Stimulated activated CD4-positive, alpha-beta T cell treated with anti-CD3 and anti-CD28 coated beads, Interleukin-1b, Interleukin-23, amount 100 ng/mL, for 24 hours (primary cell): Measurements from ENCODE around the gene AGPAT3.
"Not testable (repeated sequence)": the region's sequence is repeated elsewhere in the genome, so short reads cannot be mapped to it uniquely, and the experiment has no call there.

ENCODE experiments used
- DNase-seq, 4 experiments: peaks; one replicate each; pipeline ENCODE4 v3.0.0-alpha.2; 2020; ENCODE audit warnings: low read depth in 4 of 4, low spot score in 1 of 4

Gene AGPAT3, protein sequence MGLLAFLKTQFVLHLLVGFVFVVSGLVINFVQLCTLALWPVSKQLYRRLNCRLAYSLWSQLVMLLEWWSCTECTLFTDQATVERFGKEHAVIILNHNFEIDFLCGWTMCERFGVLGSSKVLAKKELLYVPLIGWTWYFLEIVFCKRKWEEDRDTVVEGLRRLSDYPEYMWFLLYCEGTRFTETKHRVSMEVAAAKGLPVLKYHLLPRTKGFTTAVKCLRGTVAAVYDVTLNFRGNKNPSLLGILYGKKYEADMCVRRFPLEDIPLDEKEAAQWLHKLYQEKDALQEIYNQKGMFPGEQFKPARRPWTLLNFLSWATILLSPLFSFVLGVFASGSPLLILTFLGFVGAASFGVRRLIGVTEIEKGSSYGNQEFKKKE

DNA sequence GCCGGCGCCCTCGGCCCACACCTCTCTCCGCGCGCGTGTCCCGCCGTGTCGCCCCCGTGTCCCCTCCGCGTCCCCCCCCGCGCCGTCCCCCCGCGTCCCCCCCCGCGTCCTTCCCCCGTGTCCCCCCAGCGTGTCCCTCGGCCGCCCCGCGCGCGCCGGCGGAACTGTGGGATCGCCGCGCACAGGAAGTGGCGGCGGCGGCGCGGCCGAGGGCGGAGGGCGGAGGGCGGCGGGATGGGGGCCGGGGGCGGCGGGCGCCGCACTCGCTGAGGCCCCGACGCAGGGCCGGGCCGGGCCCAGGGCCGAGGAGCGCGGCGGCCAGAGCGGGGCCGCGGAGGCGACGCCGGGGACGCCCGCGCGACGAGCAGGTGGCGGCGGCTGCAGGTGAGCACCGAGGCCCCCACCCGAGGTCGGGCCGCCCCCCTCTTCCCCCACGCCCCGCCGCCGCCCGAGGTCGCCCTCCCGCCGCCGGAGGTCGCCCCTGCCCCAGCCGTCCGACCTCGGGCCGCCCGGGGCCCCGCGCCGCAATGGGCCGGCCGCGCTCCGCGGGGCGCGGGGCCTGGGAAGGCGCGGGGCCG lies at the start of gene AGPAT3:
Gene AGPAT3 (plus strand): TSS at position 262 of the 578 bp plus-strand sequence. CDS start 94,459 bp downstream, outside the sequence.
- DNase-seq, result peak in 1 of 4 experiments; percentile 14

DNA sequence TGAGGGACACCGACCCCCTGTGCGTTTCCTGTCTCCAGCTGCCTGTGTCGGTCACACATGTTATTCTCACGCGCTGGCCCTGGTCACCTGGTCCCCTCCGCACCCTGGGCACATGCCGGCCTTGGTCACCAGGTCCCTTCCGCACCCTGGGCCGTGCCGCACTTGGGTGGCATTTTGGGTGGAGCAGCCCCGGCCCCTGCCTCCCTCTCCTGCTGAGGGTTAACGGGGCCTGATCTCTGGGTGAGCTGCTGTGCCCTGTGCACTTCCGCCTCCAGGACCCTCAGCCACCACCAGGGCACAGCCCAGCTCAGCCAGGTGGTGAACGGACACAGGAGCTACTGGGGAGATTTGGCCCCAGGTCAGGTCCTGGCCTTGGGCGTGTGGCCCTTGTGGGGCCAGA lies 49.0 kb upstream of the AGPAT3 start:
- no peak for DNase-seq

DNA sequence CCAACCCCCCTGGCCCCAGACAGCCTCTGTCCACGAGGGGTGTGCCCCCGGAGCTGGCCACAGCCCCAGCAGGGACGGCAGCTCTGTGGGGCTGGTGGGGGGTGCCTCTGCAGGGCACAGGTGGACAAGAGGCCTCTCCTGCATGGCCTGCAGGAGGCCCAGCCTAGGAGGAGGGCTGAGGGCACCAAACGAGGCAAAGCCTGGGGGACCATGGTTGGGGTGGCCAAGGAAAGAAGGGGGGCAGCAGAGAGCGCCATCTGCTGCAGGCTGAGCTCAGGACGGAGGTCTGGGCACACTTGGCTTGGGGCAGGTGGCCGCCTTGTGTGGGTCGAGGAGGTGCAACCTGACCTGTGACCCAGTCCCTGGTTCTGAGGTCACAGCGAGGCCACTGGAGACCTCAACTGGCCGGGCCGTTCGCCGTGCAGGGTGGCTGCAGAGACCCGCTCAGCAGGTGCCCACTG lies 48.4 kb upstream of the AGPAT3 start:
- DNase-seq, result no peak

DNA sequence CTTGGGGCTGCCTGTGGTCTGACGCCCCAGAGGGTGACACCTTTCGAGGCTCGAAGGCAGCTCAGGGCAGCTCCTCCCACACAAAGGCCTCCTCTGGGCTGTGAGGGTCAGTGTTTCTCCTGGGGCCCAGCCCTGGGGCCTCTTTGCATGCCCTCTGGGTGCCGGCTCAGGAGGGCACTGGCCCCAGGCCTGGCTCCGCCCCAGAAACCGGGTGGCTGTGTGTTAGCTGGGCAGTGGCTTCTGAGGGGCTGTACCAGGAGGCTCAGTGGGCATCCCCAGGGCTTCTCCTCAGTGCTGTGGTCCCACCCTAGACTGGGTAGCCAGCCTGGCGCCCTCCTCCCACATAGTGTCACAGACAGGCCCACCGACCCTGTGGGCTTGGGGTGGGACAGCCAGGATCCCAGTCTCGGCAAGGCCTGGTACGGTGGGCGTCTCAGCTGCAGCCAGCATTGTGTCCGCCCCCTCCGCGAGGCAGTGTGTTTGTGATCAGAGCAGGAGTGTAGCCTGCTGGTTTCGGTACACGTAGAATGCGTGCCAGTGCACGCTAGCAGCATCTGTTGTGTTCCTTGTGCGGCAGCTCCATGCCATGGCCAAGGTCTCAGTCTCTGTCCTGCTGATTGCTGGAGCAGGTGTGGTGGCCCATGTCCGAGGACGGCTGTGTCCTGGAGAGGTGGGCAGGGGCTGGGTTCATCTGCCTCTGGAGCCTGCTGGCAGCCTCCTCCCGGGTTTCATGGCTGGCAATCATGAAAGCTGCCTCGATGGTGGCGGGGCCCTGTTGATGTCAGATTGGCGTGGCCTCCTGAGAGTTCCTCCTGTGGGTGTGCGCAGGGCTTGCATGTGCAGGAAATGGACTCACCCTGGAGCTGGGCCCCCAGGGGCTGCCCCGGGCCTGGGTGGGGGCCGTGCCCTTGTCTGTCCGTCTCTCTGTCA lies 47.6 kb upstream of the AGPAT3 start:
- no peak for DNase-seq

DNA sequence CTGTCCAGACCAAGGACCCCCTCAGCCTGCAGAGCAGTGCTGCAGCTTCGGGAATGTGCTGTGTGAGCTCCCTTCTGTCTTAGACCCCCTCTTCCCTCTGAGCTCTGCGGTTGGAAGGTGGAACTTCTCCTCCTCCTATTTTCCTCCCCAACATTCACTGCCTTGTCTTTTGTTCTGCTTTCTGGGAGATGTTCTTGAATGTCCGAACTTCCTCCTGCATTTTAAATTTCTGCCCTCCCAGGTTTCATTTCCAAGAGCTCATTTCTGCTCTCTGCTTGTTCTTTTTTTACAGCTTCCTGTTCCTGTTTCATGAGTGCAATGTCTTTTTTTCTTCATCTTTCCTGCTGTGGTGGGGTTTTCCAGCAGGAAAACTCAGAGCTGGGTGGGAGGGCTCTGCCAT lies 46.3 kb upstream of the AGPAT3 start:
- DNase-seq, result no peak

DNA sequence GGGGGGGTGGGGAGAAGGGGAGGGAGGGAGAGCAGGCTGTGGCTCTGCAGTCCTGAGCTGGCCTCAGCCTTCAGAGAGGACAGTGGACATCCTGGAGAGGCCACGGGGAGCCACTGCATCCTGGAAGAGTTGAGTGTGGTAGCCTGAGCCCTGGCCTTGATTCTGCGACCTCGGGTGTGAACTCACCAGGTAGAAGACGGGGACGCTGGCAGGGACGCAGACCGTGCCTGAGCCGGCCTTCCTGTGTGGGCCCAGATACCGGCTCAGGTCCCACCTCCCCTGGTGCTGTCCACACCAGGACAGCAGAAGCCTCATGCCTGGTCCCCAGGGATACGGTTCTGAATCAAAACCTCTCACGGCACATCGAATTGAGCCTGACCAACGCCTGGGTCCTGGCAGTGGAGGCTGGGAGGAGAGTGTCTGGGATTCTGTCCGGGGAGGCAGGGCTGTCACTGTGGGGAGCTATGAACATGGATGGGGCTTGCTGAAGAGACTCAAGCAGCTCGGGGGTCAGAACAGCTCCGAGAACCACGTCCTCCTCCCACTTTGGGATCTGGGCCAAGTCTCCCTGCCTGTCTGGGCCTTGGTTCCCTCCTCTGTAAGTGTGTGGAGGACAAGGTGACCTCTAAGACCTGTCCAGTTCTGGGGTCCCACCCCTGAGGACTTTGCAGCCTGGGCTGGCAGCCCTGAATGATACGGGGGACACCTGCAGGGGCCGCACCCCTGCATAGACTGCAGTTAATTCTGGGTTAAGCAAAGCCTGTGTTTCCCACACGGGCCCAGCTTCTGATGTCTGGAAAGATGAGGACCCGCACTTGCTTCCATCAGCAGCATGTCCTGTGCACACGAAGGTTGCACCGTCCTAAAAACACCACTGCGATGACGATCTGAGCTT lies 45.3 kb upstream of the AGPAT3 start:
- DNase-seq, result no peak

DNA sequence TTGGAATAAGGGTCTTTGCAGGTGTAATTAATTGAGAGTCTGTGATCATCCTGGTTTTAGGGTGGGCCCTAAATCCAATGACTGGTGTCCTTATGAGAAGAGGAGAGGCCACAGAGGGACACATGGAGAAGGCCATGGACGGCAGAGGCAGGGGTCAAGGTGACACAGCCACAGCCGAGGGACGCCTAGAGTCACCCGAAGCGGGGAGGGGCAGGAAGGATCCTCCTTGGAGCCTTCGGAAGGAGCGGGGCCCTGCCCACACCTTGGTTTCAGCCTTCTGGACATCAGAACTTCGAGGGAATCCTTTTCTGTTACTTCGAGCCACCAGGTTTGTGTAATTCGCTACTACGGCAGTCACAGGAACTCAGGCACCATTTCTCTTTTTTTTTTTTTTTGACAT lies 44.6 kb upstream of the AGPAT3 start:
- DNase-seq, result no peak

DNA sequence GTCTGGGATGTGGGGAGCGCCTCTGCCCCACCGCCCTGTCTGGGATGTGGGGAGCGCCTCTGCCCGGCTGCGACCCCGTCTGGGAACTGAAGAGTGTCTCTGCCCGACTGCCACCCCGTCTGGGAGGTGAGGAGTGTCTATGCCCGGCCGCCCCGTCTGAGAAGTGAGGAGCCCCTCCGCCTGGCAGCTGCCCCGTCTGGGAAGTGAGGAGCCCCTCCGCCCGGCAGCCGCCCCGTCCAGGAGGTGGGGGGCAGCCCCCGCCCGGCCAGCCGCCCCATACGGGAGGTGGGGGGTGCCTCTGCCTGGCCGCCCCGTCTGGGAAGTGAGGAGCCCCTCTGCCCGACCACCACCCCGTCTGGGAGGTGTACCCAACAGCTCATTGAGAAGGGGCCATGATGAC lies 42.9 kb upstream of the AGPAT3 start:
- DNase-seq, result not testable (repeated sequence)

DNA sequence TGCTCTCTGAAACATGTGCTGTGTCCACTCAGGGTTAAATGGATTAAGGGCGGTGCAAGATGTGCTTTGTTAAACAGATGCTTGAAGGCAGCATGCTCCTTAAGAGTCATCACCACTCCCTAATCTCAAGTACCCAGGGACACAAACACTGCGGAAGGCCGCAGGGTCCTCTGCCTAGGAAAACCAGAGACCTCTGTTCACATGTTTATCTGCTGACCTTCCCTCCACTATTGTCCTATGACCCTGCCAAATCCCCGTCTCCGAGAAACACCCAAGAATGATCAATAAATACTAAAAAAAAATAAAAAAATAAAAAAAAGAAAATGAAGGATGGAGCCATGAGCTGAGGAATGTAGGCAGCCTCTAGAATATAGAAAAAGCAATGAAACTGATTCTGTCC lies 42.3 kb upstream of the AGPAT3 start:
- DNase-seq, result not testable (repeated sequence)

DNA sequence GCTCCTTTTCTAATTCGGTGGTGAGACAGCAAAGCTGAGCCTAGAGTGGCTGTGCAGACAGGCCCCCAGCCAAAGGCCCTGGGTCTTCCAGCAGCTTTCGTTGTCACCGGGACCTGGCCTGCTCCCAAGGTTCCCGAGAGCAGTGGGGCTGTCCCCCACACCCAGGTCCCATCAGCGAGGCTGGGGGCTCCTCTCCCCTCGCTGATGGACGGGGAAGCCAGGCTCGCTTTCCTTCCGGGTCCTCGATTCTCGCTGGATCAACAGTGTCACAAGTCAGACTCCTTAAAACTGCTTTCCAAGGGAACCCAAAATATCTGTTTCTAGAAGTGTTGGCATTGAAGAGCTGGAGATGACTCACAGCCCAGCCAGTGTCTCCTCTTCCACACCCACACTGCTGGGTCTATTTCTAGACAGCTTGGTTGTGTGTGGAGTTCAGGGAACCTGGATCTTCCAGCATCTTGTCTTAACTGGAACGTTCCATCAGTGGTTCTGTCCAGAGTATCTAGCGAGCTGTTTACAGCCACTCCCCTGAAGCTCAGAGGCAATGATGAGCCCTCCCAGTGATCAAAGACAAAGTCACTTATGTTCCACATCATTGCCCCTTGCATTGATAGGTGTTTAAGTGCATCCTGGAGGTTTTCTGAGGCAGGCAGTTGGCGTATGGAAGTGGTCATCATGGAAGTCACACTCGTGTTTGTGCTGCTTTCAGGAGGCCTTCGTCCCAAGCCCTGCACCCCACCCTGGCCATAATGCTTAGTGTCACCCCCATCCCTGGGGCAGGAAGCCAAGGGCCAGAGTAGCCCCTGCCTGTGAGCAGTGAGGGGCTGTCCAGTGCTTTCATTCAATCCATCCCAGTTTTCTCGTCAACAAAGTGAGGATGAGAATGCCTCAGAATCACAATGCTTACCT lies 40.4 kb upstream of the AGPAT3 start:
- no peak for DNase-seq

DNA sequence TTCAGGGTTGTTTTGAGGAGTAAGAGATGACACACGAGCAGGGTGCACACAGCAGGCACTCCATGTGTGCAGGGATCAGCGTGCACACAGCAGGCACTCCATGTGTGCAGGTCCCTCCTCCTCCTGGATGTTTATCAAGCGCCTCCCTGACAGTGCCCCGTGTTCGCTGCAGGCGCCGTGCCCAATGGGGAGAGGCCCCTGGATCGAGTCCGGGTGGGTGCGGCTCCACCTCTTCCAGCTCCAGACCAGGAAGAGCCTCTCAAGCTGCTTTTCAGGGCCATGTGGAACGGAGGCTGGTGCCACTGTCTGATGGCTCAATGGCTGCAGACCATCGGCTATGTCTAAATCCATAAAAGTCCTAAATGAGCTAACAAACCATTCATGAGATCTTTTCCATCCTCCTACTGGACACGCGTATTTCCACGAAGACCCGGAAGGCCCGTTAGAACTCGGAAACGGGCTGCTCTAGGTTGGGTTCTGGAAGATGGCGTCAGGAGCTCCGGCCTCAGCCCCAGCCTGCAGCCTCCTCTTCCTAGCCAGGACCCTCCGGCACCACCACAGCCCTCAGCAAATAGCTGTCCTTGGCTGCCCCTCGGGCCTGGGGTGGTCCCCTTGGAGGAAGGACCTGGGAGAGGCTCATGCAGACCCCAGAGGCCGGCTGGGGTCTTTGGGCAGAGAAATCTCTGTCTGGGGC lies 39.6 kb upstream of the AGPAT3 start:
- no peak for DNase-seq

DNA sequence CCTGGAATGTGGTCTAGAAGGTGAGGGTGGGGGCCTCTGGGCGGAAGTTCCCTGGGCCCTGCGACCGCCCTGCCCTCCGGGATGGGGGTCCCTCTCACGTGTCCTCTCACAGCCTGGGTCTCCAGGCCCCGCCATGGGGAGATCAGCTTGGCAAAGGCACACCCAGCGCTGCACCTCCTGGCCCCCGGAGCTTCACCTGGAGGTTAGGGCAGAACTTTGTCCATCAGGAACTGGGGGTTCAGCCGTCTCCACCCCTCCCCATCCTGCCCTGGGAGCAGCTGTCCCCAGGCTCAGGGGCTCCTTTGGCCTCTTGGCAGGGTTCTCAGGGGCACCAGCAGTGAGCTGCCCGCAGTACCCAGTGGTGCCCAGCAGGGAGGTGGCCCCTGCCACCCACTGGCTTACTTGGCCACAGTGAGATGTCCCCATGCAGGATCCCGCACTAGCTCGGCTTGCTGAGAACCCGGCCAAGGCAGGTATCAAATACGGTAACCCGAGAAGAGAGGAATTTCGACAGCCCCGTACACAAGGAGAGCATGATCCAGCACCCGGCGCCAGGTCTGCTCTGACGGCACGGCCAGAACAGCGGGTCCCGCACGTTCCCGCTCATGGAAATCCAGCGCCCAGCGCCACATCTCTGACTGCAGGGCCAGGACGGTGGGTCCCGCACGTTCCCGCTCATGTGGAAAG lies 38.9 kb upstream of the AGPAT3 start:
- no peak for DNase-seq

DNA sequence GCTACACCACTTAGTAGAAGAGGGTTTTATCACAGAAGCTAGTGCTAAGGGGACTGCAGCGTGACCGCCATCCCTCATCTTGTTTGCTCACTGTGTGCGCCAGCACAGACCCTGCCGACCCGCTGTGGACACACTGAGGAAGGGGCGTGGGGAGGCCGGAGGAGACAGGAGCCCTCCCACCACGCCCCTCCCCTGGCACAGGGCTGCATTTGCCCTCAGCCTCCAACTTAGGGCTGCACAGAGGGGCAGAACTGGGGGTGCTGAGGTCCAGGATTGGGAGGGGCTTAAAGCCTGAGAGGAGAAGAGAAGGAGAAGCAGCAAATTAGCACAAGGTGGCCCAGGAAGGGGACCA lies 38.4 kb upstream of the AGPAT3 start:
- no peak for DNase-seq

DNA sequence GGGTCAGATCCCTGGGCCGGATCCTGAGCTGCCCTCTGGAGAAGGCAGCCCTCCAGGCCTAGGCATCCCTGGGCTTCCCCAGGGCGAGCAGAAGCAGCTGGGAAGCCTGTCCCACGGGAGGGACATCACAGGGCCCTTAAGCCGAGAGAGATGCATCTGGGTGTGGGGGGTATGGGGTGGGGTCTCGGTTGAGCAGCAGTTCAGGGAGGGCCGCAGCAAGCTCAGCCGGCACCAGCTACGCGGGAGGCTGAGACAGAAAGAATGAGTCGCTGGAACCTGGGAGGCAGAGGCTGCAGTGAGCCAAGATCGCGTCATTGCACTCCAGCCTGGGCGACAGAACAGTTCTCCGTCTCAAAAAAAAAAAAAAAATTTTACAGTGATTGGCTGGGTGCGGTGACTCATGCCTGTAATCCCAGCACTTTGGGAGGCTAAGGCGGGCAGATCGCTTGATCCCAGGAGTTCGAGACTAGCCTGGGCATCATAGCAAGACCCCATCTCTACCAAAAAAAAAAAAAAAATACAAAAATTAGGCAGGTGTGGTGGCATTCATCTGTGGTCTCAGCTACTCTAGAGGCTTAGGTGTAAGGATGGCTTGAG lies 37.9 kb upstream of the AGPAT3 start:
- no peak for DNase-seq

DNA sequence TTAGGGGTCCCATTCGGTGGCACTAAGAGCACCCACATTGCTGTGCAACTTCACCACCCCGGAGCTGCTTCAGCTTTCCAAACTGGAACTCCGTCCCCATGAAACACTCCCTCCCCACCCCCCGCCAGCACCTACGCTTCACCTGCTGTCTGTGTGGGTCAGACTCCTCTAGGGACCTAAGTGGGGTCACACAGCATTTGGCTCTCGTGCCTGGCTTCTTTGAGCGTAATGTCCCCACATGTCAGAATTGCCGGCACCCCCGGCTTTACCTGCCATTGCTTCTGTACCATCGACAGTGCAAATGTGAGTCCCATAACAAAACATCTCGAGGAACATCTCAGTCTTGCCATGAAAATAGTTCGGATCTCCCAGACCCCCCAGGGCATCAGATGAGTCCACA lies 35.9 kb upstream of the AGPAT3 start:
- no peak for DNase-seq

DNA sequence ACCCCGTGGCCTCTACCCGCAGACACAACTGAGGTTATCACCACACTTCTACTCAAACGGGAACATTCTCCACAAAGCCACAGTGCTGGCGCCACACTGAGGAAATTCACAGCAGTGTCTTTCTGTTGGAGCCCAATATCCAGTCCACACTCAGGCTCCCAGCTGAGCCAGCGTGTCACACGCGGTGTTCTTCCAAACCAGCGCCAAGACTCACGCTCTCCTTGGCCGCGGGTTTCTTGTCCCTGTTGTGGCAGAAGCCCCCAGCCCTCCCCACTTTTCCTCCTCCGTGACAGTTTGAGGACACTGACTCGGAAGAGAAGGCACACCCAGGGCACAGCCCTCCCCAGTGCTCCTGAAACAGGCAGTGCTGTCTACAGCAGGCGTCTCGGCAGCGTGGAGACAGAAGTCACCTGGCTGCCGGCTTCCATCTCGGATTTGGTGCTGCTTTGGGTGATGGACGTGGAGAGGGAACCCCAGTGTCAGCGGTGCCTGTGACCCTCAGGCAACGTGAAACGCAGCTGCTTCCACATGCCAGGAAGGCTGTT lies 35.4 kb upstream of the AGPAT3 start:
- no peak for DNase-seq

DNA sequence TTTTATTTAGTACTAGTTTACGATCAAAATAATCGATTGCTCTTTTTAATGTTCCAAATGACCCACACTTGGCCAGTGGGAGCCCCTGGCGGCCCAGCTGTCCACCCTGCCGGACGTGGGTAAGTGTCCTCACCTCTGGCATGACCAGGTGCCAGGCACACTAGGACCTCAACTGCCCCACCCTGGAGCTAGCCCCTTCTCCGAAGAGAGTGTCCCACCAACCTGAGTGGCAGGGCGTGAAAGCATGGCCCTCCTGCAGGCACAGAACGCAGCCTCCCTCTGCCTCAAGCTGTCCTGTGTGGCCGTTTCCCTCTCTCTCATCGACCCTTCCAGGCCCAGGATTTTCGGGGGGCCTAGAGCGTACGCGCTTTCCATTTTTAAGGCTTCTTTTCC lies 32.9 kb upstream of the AGPAT3 start:
- no peak for DNase-seq

DNA sequence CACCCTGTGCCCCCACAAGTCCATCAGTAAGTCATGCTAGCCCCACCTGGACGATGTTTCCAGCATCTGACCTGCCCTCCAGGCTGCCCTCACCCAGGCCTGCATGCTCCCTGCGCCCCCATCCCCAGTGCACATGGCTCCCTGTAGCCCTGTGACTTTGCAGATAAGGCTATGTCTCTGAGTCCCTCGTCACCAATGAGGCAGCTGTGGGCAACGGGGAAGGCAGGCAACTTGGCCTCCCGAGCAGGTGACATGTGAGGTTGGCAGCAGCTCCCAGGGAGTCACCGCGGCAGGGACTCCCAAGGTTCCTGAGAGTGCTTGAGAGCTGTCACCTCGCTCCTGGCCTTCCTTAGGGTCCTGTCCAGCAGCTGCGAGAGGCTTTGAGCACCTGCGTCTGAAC lies 32.4 kb upstream of the AGPAT3 start:
- DNase-seq, result no peak
